BE2C (cell line): ENCODE data around the gene OR1J1.

ENCODE experiments used
- DNase-seq: peaks from one replicate; pipeline ENCODE4 v3.0.0-alpha.2; 2020
- H3K27me3 ChIP-seq: fragments of 250-450 bp; sonication (Bioruptor Pico); 2 replicates; pipeline ENCODE4 v1.5.1; 2020; ENCODE audit warnings: mild to moderate bottlenecking
- H3K36me3 ChIP-seq: fragments of 250-450 bp; sonication (Bioruptor Pico); 2 replicates; pipeline ENCODE4 v1.5.1; 2020; ENCODE audit warnings: mild to moderate bottlenecking
- H3K4me1 ChIP-seq: fragments of 250-450 bp; sonication (Bioruptor Pico); 2 replicates; pipeline ENCODE4 v1.5.1; 2020
- H3K4me3 ChIP-seq: 2 replicates; pipeline ENCODE4 v1.5.1; 2011; ENCODE audit warnings: low read depth, low read length
- H3K9me3 ChIP-seq: fragments of 250-450 bp; sonication (Bioruptor Pico); 2 replicates; pipeline ENCODE4 v1.5.1; 2020
- CTCF ChIP-seq: IDR thresholded peaks from 2 replicates; pipeline ENCODE4 v1.5.1; 2012; ENCODE audit warnings: mild to moderate bottlenecking, low read depth, low read length

Gene OR1J1

GRCh38 chr9:122510502-122510901 lies 32.8 kb upstream of the OR1J1 start, which contains the start of gene OR1J2:
Gene OR1J2, plus strand, starts transcription at chr9:122510802. Its CDS starts 0 bp downstream, at chr9:122510802.
- Histone ChIP-seq H3K9me3 (no peaks in the 10 kb centered on the region), H3K4me1 (no peaks in the 10 kb centered on the region), H3K36me3 (no peaks in the 10 kb centered on the region), H3K4me3 (no peak within 1 kb of the TSS), H3K27me3 (peaks cover 15% of the 10 kb centered on the region)
- no peak for DNase-seq
- TF ChIP-seq CTCF, result no peak

- TF ChIP-seq CTCF, result no peak
- no peak overlapping the region for H3K4me3 ChIP-seq
- peaks cover 11% of the 10 kb centered on the region for H3K27me3 ChIP-seq
- no peak for DNase-seq
- H3K9me3 ChIP-seq, result no peaks in the 10 kb centered on the region
- no peaks in the 10 kb centered on the region for H3K4me1 ChIP-seq
- H3K36me3 ChIP-seq, result no peaks in the 10 kb centered on the region
Measured at GRCh38 chr9:122506964-122507363, 29.2 kb upstream of the OR1J1 start.

- Histone ChIP-seq H3K4me3 (no peak overlapping the region), H3K36me3 (no peaks in the 10 kb centered on the region), H3K4me1 (no peaks in the 10 kb centered on the region), H3K9me3 (no peaks in the 10 kb centered on the region), H3K27me3 (0 out of 2 replicates have a peak, but pooled peaks cover 4% of the 10 kb centered on the region)
- peak; percentile 89 for TF ChIP-seq CTCF
- peak; percentile 68 for DNase-seq
Measured at GRCh38 chr9:122498883-122499288, 21.2 kb upstream of the OR1J1 start.

GRCh38 chr9:122479062-122479461 lies 1.3 kb upstream of the OR1J1 start:
- no peaks in the 10 kb centered on the region for H3K4me1 ChIP-seq

GRCh38 chr9:122477346-122477745 lies 380 bp downstream of the OR1J1 start:
- H3K4me1 ChIP-seq, result no peaks in the 10 kb centered on the region
- DNase-seq, result no peak
- no peak overlapping the region for H3K4me3 ChIP-seq
- H3K9me3 ChIP-seq, result no peaks in the 10 kb centered on the region
- no peaks in the 10 kb centered on the region for H3K36me3 ChIP-seq
- peaks cover 13% of the 10 kb centered on the region for H3K27me3 ChIP-seq
- TF ChIP-seq CTCF, result no peak

More at GRCh38 chr9:122479062-122479461, 1.3 kb upstream of the OR1J1 start:
- DNase-seq, result no peak
- peaks cover 13% of the 10 kb centered on the region for H3K27me3 ChIP-seq
- TF ChIP-seq CTCF, result no peak
- H3K9me3 ChIP-seq, result no peaks in the 10 kb centered on the region
- no peaks in the 10 kb centered on the region for H3K36me3 ChIP-seq
- no peak overlapping the region for H3K4me3 ChIP-seq

- no peak for DNase-seq
- TF ChIP-seq CTCF, result no peak
- Histone ChIP-seq H3K27me3 (peaks cover 13% of the 10 kb centered on the region), H3K9me3 (no peaks in the 10 kb centered on the region), H3K4me1 (no peaks in the 10 kb centered on the region), H3K36me3 (no peaks in the 10 kb centered on the region), H3K4me3 (no peak overlapping the region)
Measured at GRCh38 chr9:122475717-122476116, 2.0 kb downstream of the OR1J1 start.
